ENCODE results near the gene SLC22A13.
A peak's percentile ranks its signal among the peaks of the same experiment; 100 is the strongest.

The SLC22A13 gene

GRCh38 chr3:38281895-38282686 is 16.5 kb downstream of the SLC22A13 start, which contains the start of gene SLC22A14:
TSS of gene SLC22A14 (plus strand) at chr3:38282294. CDS start at chr3:38306027, 23,733 bp downstream.
- no peak for ATAC-seq
- no peak for TF ChIP-seq ARNTL (CRISPR knock-in tag; IDR thresholded peaks at IDR 0.05; ENCODE audit: borderline replicate concordance, low read depth)
- no peak for TF ChIP-seq CREB5 (CRISPR knock-in tag; IDR thresholded peaks at IDR 0.05; ENCODE audit: low read depth)
- TF ChIP-seq ZFP3 (CRISPR knock-in tag; IDR thresholded peaks at IDR 0.05): no peak
- no peak for TF ChIP-seq SNAI2 (CRISPR knock-in tag; IDR thresholded peaks at IDR 0.05)
- TF ChIP-seq CSDC2 (CRISPR knock-in tag; IDR thresholded peaks at IDR 0.05): no peak
- TF ChIP-seq OSR1 (CRISPR knock-in tag; IDR thresholded peaks at IDR 0.05): no peak
- no peak for TF ChIP-seq ZNF8 (CRISPR knock-in tag; IDR thresholded peaks at IDR 0.05)
- TF ChIP-seq ZFP30 (CRISPR knock-in tag; IDR thresholded peaks at IDR 0.05): no peak
- TF ChIP-seq TCF4 (CRISPR knock-in tag; IDR thresholded peaks at IDR 0.05; ENCODE audit: borderline replicate concordance): no peak
- TF ChIP-seq POU6F1 (CRISPR knock-in tag; IDR thresholded peaks at IDR 0.05; ENCODE audit: borderline replicate concordance, low read depth): no peak
- TF ChIP-seq ESRRG (CRISPR knock-in tag; IDR thresholded peaks at IDR 0.05): no peak
- TF ChIP-seq PATZ1 (CRISPR knock-in tag; IDR thresholded peaks at IDR 0.05; ENCODE audit: borderline replicate concordance): no peak
- TF ChIP-seq ZNF565 (CRISPR knock-in tag; conservative IDR thresholded peaks at IDR 0.05; ENCODE audit: low read depth): no peak
- TF ChIP-seq PPARA (CRISPR knock-in tag; IDR thresholded peaks at IDR 0.05; ENCODE audit: borderline replicate concordance): no peak
- TF ChIP-seq GLIS3 (CRISPR knock-in tag; IDR thresholded peaks at IDR 0.05): no peak
- TF ChIP-seq TOX (CRISPR knock-in tag; IDR thresholded peaks at IDR 0.05; ENCODE audit: borderline replicate concordance): no peak
- no peak for TF ChIP-seq TSHZ2 (CRISPR knock-in tag; IDR thresholded peaks at IDR 0.05)
- TF ChIP-seq ZC3H10 (CRISPR knock-in tag; IDR thresholded peaks at IDR 0.05): no peak
- TF ChIP-seq CSRNP3 (CRISPR knock-in tag; IDR thresholded peaks at IDR 0.05): no peak
- no peak for TF ChIP-seq ISL1 (CRISPR knock-in tag; IDR thresholded peaks at IDR 0.05)

GRCh38 chr3:38283810-38284755 is 18.5 kb downstream of the SLC22A13 start:
- TF ChIP-seq BACH2 (CRISPR knock-in tag; IDR thresholded peaks at IDR 0.05; ENCODE audit: borderline replicate concordance) (no peak), ZFP30 (CRISPR knock-in tag; IDR thresholded peaks at IDR 0.05) (no peak), ISL1 (CRISPR knock-in tag; IDR thresholded peaks at IDR 0.05) (no peak), ZFP3 (CRISPR knock-in tag; IDR thresholded peaks at IDR 0.05) (no peak)
- ATAC-seq: peak; percentile 86
